ENCODE data around the gene DHRSX. TPM values are rescaled to one million over a fixed set of nuclear protein-coding genes. Genes with fewer than 3 reads are reported as not detected.

Gene DHRSX
- total and polyA plus RNA-seq, 2 donors (not counting 1 experiment from before 2014, with no cell fraction given) = 18.8 to 39.0 TPM

- peaks cover 4 to 39% of the 10 kb centered on the region in 2 experiments for H3K36me3 ChIP-seq (replicated peaks in 1 of 2; ENCODE audit: control extremely low read depth in 1 of 2, control insufficient read depth in 1 of 2, extremely low read depth in 1 of 2, insufficient read depth in 2 of 2, low read length in 1 of 2)
Observed at GRCh38 chrX:2492531-2493218, 8.1 kb downstream of the DHRSX start.

More at GRCh38 chrX:2492531-2493218, 8.1 kb downstream of the DHRSX start:
- ChIA-PET POLR2A (no interaction called here), CTCF (no interaction called here)
- peaks cover 26% of the 10 kb centered on the region for H3K4me1 Mint-ChIP-seq
- Histone ChIP-seq H3K4me2 (replicated peaks; ENCODE audit: low read depth, low read length, poor library complexity, severe bottlenecking) (no peak overlapping the region), H4K20me1 (ENCODE audit: control insufficient read depth, insufficient read depth, low read length, poor library complexity, severe bottlenecking) (peaks cover 34% of the 10 kb centered on the region), H3K79me2 (ENCODE audit: control insufficient read depth, insufficient read depth, low read length) (peaks cover 59% of the 10 kb centered on the region), H3K9me3 (ENCODE audit: control extremely low read depth in 1 of 3, control insufficient read depth in 2 of 3, insufficient read depth in 1 of 3, low read length in 2 of 3) (no peaks in the 10 kb centered on the region), H2AFZ (ENCODE audit: insufficient read depth, low read depth, low read length, poor library complexity, severe bottlenecking) (no peak overlapping the region), H3K27ac (ENCODE audit: low read length in 2 of 2) (no peak overlapping the region), H3K9ac (ENCODE audit: low read length) (no peak overlapping the region), H3K4me1 (ENCODE audit: control insufficient read depth in 2 of 2, insufficient read depth in 2 of 2, low read length in 2 of 2) (peaks cover 9 to 21% of the 10 kb centered on the region in 2 donors), H3K4me3 (ENCODE audit: control extremely low read depth in 1 of 5, extremely low read depth in 1 of 5, insufficient read depth in 1 of 5, low read depth in 2 of 5, low read length in 4 of 5) (no peak overlapping the region), H3K27me3 (replicated peaks in 1 of 4; ENCODE audit: control extremely low read depth in 1 of 4, control insufficient read depth in 3 of 4, insufficient read depth in 4 of 4, low read length in 3 of 4) (no peaks in the 10 kb centered on the region)
- intact Hi-C loops (cut with micrococcal nuclease) = no loop called here
- H3K4me3 Mint-ChIP-seq = no peak overlapping the region
- TF ChIP-seq CTCF (IDR thresholded peaks at IDR 0.05) = no peak
- TF ChIP-seq EZH2 (IDR thresholded peaks at IDR 0.05; ENCODE audit: borderline replicate concordance, insufficient read depth, low read depth, low read length, poor library complexity, severe bottlenecking) = no peak
- H3K27ac Mint-ChIP-seq = no peak overlapping the region
- WGBS (ENCODE audit: insufficient coverage) = 99% methylated on average over 21 of the region's 22 CpGs
- no peaks in the 10 kb centered on the region for H3K27me3 Mint-ChIP-seq
- no peak for ATAC-seq (ENCODE audit: low read depth)
- no peak for DNase-seq
- H3K9me3 Mint-ChIP-seq (ENCODE audit: insufficient read depth) = no peaks in the 10 kb centered on the region
